HPDE6-E6E7 (cell line): ENCODE results near the gene FOCAD.

Experiments
- DNase-seq: peaks from one replicate; pipeline ENCODE4 v3.0.0; 2011; ENCODE audit warnings: missing footprints; ENCODE audit errors: extremely low spot score

The FOCAD gene

DNA sequence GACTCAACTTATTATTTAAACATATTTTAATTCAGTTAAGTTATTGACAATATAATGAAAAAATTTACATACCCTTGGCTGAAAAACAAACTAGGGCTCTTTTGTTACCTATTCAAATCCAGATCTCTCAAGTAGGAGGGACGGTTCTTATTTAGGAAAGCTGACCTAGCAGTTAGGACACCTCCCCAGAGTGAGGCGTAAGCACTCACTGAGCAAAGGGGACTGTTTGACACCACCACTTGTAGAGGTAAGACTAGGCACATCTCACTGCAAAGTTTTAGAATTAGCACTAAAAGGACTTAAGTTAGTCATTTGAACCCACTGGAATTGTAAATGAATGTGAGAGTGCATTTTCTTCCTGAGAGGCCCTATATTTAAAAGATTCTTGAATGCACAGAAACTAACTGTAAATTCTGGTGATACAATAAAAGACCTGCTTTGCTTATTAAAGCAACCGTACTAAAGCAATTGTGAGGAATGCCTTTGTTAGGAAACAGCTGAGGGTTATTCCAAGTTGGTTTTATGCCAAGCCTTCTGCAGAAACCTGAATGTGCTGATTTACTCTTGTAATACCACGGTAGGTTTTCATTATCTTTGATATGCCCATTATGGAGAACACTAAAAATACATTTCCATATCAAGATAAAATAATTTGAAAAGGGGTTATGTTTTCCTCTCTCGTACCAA, 331.2 kb downstream of the FOCAD start:
- DNase-seq, result no peak

DNA sequence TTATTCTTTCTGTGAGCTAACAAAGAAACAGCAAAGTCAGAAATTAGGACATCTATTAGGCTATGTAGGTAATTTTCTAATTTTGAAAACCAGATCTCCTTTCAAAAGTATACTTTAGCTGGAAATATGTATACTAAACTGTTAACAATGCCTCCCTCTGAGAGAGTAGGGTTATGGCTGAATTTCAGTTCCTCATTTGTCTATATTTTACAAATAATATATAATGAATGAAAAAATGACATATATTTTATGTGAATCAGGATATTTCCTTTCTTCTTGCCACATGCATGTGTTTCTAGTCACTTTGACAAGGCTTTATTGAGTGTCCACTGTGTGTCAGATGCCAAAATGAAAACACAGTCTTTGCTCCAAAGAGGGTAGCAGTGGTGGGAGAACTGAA, 331.9 kb downstream of the FOCAD start:
- no peak for DNase-seq

DNA sequence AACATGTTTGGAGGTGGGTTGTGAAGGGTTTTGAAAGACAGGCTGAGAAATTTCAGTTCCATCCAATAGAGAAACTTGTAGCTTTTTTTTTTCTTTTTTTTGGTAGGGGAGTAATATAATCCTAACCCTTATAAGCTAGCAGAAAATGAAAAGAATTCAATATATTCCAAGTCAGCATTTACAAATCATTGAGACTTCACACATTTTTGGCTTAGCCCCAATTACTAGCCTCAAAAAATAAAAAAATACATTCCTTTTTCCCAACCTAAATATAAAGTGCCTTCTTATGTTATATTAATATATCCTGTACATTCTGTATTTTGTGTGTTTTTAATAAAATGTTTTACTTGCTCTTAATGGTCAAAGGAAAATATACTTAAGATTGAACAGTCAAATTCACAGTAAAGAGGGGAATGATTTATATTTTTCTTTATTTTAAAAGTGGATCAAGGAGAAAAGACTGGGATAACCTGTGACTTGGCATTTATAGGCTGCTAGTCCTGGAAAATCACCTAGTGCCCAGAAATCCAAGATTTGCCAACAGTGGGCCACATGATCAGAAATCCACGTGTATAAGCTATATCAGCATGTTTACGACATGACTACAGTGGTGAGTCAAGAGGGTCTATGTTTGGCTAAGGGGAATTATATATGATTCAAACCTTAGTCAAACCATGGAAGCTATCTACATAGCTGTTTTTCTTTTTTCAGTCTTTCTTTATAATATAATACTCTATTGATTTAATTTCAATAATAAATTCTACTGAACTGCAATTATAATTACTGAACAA, 332.8 kb downstream of the FOCAD start:
- DNase-seq, result peak; percentile 47

DNA sequence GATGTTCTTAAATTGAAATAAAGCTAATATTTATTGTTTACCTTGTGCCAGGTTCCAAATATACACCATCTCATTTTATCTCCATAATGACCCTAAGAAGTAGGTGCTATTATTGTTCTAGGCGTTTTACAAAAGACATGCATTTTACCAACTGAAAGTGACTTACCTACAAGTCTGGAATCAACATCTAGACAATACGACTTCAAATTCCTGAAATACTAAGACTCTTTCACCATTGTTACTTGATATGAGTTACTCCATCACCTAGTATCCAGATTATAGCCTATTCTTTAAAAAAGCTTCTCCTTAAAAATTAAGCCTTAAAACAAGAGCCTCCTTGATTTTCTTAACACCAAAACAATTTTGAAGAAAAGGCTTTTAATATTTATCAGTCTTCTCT, 334.1 kb downstream of the FOCAD start:
- no peak for DNase-seq

DNA sequence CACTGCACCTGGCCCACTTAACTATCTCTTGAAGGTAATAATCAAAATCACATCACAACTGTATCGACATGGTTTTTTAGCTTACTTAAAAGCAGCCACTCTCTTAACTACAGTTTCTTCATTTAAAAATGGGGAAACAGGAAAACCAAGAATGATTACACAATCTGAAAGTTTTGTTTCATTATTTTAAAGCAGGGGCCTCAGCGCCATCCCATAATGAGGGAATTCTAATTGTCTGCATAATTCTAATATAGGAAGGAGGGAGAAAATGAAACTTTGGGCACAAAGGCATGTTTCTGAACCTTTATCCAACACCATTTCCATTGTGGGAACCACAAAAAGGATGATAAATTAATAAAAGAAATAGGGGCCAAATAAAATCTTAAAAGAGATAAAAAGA, 339.8 kb downstream of the FOCAD start:
- no peak for DNase-seq

DNA sequence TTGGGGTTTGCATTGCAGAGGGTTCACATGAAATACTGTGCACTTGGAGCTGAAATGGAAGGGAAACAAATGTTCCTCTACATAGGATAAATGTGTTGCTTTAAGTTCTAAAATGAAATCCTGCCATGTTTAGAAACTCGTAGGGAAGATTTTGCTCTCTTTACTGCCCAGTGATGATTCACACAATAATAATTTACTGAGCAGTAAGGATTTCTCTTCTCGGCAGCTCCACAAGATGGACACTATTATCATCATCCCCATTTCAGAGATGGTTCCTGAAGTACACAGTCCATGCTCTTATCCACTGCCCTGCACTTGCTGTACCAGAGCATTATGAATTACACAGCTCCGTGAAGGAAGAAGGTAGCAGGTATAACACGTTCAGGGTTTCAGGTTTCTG, 343.2 kb downstream of the FOCAD start:
- no peak for DNase-seq

DNA sequence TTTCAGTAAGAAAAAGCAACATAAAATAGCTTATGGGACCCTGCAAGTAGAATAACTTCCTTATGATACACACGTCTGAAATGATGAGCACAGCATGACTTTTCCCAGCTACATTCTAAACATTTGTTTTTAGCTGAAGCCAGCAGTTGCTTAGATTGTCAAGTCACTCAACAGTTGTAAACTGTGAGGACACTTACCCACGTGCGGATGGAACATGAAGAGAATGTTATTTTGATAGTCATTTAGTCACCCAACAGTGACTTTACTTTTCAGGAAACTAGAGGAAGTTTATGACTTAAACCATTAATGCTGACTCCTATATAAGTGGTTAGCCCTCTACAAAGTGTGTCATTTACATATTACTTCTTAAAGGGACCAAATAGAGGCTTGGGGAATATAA, 344.4 kb downstream of the FOCAD start:
- no peak for DNase-seq

DNA sequence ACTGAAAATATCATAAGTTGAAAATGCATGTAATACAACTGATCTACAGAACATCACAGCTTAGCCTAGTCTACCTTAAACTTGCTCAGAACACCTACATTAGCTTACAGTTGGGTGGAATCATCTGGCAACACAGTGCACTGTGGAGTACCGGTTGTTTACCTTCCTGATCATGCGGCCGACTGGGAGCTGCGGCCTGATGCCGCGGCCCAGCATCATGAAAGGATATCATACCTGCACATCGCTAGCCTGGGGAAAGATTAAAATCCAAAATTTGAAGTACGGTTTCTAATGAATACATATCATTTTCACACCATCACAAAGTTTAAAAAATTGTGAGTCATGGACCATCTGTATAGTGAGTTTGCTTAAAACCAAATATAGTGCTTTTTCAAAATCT, 345.6 kb downstream of the FOCAD start:
- no peak for DNase-seq

DNA sequence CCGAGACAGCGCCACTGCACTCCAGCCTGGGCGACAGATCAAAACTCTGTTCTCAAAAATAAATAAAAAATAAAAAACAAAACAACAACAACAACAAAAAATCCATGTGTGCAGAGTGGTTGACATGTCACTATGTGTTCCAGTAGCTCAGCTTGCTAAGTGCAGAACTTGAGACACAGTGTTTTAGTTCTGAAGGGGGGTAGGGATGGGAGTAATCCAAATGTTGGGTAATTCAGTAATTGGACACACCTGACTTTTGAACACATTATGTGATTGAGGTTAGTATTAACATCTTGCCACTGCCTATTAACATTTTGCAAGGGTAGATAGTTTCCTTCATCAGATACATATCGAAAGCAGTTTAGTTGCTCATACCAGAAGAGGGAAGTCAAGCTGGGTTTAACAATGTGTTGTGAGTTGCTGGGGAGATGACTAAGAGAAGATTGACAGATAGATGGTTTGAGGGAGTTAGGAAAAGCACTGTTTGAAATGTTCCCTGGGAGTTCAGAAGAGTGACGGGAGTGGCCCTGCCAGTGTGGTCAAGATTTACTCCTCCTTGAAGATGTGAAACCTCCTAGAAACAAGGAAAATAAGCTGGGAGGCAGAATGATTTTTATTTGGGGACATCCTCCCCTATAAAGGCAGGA, 346.5 kb downstream of the FOCAD start:
- DNase-seq, result peak; percentile 80

DNA sequence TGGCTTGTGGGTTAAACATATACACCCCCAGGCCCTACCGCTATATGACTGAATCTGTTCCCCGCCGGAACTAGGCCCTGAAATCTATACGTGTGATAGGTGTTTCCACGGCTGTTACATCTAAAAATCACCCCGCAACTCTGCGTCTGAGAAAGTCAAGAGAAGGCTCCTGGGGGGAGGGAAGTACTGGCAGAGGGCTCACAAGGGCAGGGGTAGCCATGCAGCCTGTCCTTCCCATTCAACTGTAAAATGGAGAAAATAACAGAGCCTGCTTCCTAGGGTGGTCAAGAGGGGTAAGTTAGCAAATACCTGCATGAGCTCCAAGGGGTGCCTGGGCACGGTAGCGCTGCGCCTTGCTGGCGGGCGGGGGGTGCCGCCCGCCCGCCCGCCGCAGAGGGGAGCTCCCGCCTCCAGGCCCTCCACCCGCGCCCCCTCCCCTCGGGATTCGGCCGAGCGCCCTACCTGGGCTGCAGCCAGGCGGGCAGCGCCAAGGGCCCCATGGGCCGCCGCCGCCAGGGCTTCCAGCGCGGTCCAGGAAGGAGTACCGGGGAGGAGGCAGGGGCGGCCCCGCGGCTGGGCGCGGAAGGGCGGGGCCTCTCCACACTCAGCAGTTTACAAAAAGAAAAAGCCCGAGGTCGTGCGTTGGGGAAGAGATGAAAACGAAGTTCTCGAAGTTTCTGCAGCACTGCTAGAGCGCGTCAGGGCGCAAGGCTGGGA, 347.2 kb downstream of the FOCAD start, which contains the start of gene HACD4:
Gene HACD4 (minus strand): TSS at position 550 of the 717 bp plus-strand sequence. CDS start 50 bp downstream, at position 500.
- DNase-seq, result peak; percentile 55

DNA sequence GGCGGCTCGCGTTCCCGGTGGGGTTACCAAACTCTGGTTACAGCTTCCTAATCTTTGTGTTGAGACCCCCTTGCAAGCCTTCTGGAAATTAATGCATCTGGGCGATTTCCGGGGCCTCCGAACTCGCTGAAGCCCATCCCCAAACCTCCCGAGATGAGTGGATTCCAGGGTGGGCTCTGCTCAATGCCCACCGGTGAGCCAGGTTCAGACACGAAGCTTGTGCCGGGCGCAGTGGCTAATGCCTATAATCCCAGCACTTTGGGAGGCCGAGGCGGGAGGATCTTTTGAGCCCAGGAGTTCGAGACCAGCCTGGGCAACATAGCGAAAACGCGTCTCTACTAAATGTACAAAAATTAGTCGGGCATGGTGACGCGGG, 347.7 kb downstream of the FOCAD start:
- DNase-seq, result no peak

DNA sequence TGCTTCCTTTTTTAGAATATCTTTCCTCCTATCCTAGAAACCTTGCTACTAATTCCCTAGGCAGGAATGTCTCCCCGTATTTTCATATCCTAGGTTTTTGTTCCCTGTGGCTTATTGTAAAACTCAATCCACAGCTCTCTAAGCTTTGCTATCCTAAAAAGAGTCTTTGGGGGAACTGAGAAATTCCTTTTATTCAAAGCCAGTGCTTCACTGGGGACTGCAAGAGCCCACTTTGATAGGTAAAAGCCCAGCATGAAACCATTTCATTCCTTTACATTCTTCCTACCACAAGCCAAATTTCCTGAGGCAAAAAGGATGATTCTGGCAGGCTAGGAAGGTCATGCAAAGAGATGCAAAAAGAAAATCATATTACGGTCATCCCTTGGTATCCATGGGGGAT, 353.2 kb downstream of the FOCAD start:
- DNase-seq, result no peak

DNA sequence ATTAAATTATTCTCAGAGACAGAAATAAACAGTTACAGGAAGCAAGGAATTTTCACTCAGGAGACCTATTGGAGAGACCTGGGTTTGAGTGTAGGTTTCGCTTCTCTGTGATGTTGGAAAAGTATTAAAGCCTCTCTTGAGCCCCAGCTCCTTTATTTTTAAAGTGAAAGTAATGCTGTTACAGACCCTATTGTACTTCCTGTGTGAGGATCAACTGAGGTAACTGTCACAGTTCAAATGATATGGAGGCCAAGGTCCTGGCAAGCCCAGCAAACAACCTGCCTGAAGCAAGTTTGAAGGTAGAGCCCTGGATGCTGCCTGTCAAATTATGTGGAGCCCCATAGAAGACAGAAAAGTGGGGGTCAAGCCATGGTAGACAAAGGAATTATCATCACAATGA, 355.2 kb downstream of the FOCAD start:
- DNase-seq, result no peak

DNA sequence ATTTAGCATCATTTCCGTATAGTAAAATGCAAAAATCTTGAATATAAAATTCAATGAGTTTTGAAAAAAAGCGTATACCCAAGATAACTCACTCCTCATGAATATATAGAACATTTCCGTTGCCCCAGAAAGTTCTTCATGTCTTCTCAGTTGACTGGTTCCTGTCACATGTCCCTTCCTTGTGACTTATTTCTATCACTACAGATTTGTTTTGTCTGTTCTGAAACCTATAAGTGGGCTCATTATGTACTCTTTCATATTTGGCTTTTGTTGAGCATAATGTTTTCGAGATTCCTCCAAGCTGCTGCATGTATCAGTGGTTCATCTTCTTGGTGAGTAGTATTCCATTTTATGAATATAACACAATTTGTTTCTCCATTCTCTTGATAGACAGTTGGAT, 358.4 kb downstream of the FOCAD start:
- DNase-seq, result no peak

DNA sequence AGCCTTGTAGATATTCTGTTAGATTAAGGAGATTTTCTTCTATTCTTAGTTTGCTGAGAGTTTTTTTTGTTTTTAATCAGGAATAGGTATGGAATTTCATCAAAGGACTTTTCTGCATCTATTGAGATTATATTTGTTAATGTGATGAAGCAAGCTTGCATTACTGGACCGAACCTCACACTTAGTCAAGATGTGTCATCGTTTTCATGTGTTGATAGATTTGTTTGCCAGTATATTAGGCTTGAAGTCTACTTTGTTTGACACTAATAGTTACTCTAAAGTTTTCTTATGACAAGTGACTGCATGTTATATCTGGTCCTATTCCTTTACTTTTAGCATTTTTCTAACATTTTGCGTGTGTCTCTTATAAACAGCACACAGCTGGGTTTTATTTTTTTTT, 359.8 kb downstream of the FOCAD start:
- DNase-seq, result no peak
